Measurements from ENCODE around the gene SLIT3.

The SLIT3 gene

GRCh38 chr5:169104937-169105494 is 195.9 kb downstream of the SLIT3 start:
- H3K9me3 ChIP-seq (ENCODE audit: control insufficient read depth in 2 of 2, low read length in 2 of 2): no peaks in the 10 kb centered on the region
- H3K27ac ChIP-seq (ENCODE audit: low read depth in 2 of 2, low read length in 2 of 2): no peak overlapping the region
- no peak overlapping the region for H3K4me3 ChIP-seq (ENCODE audit: low read length in 2 of 2)
- no peaks in the 10 kb centered on the region for H3K4me1 ChIP-seq (ENCODE audit: control insufficient read depth in 2 of 2, insufficient read depth in 2 of 2, low read length in 2 of 2)
- no peaks in the 10 kb centered on the region for H3K36me3 ChIP-seq (ENCODE audit: control insufficient read depth in 2 of 2, insufficient read depth in 2 of 2, low read length in 2 of 2)
- H3K9ac ChIP-seq (ENCODE audit: low read depth in 1 of 2, low read length in 2 of 2): no peak overlapping the region
- no peaks in the 10 kb centered on the region for H3K27me3 ChIP-seq (ENCODE audit: control insufficient read depth in 2 of 2, insufficient read depth in 2 of 2, low read length in 2 of 2)

GRCh38 chr5:169103586-169104181 is 197.3 kb downstream of the SLIT3 start:
- H3K4me1 ChIP-seq (ENCODE audit: control insufficient read depth in 2 of 2, insufficient read depth in 2 of 2, low read length in 2 of 2): no peaks in the 10 kb centered on the region
- H3K4me3 ChIP-seq (ENCODE audit: low read length in 2 of 2): no peak overlapping the region
- H3K27me3 ChIP-seq (ENCODE audit: control insufficient read depth in 2 of 2, insufficient read depth in 2 of 2, low read length in 2 of 2): no peaks in the 10 kb centered on the region
- H3K27ac ChIP-seq (ENCODE audit: low read depth in 2 of 2, low read length in 2 of 2): no peak overlapping the region
- no peaks in the 10 kb centered on the region for H3K36me3 ChIP-seq (ENCODE audit: control insufficient read depth in 2 of 2, insufficient read depth in 2 of 2, low read length in 2 of 2)
- no peaks in the 10 kb centered on the region for H3K9me3 ChIP-seq (ENCODE audit: control insufficient read depth in 2 of 2, low read length in 2 of 2)
- H3K9ac ChIP-seq (ENCODE audit: low read depth in 1 of 2, low read length in 2 of 2): no peak overlapping the region

GRCh38 chr5:169101966-169102365 is 199.0 kb downstream of the SLIT3 start:
- H3K9me3 ChIP-seq (ENCODE audit: control insufficient read depth in 2 of 2, low read length in 2 of 2): no peaks in the 10 kb centered on the region
- H3K27ac ChIP-seq (ENCODE audit: low read depth in 2 of 2, low read length in 2 of 2): no peak overlapping the region
- no peak overlapping the region for H3K4me3 ChIP-seq (ENCODE audit: low read length in 2 of 2)
- no peaks in the 10 kb centered on the region for H3K27me3 ChIP-seq (ENCODE audit: control insufficient read depth in 2 of 2, insufficient read depth in 2 of 2, low read length in 2 of 2)
- no peak overlapping the region for H3K9ac ChIP-seq (ENCODE audit: low read depth in 1 of 2, low read length in 2 of 2)
- H3K36me3 ChIP-seq (ENCODE audit: control insufficient read depth in 2 of 2, insufficient read depth in 2 of 2, low read length in 2 of 2): no peaks in the 10 kb centered on the region
- no peaks in the 10 kb centered on the region for H3K4me1 ChIP-seq (ENCODE audit: control insufficient read depth in 2 of 2, insufficient read depth in 2 of 2, low read length in 2 of 2)

GRCh38 chr5:169100735-169101075 is 200.2 kb downstream of the SLIT3 start:
- Histone ChIP-seq H3K4me1 (ENCODE audit: control insufficient read depth in 2 of 2, insufficient read depth in 2 of 2, low read length in 2 of 2) (no peaks in the 10 kb centered on the region), H3K27me3 (ENCODE audit: control insufficient read depth in 2 of 2, insufficient read depth in 2 of 2, low read length in 2 of 2) (no peaks in the 10 kb centered on the region), H3K9ac (ENCODE audit: low read depth in 1 of 2, low read length in 2 of 2) (no peak overlapping the region), H3K9me3 (ENCODE audit: control insufficient read depth in 2 of 2, low read length in 2 of 2) (no peaks in the 10 kb centered on the region), H3K4me3 (ENCODE audit: low read length in 2 of 2) (no peak overlapping the region), H3K27ac (ENCODE audit: low read depth in 2 of 2, low read length in 2 of 2) (no peak overlapping the region), H3K36me3 (ENCODE audit: control insufficient read depth in 2 of 2, insufficient read depth in 2 of 2, low read length in 2 of 2) (no peaks in the 10 kb centered on the region)

- no peaks in the 10 kb centered on the region for H3K4me1 ChIP-seq (ENCODE audit: control insufficient read depth in 2 of 2, insufficient read depth in 2 of 2, low read length in 2 of 2)
- no peaks in the 10 kb centered on the region for H3K27me3 ChIP-seq (ENCODE audit: control insufficient read depth in 2 of 2, insufficient read depth in 2 of 2, low read length in 2 of 2)
- no peak overlapping the region for H3K4me3 ChIP-seq (ENCODE audit: low read length in 2 of 2)
- H3K9me3 ChIP-seq (ENCODE audit: control insufficient read depth in 2 of 2, low read length in 2 of 2): no peaks in the 10 kb centered on the region
- no peak overlapping the region for H3K27ac ChIP-seq (ENCODE audit: low read depth in 2 of 2, low read length in 2 of 2)
- H3K36me3 ChIP-seq (ENCODE audit: control insufficient read depth in 2 of 2, insufficient read depth in 2 of 2, low read length in 2 of 2): no peaks in the 10 kb centered on the region
- H3K9ac ChIP-seq (ENCODE audit: low read depth in 1 of 2, low read length in 2 of 2): no peak overlapping the region
Observed at GRCh38 chr5:169099801-169100734, 200.9 kb downstream of the SLIT3 start.

GRCh38 chr5:169098331-169099121 is 202.4 kb downstream of the SLIT3 start:
- no peak overlapping the region for H3K9ac ChIP-seq (ENCODE audit: low read depth in 1 of 2, low read length in 2 of 2)
- H3K4me1 ChIP-seq (ENCODE audit: control insufficient read depth in 2 of 2, insufficient read depth in 2 of 2, low read length in 2 of 2): no peaks in the 10 kb centered on the region
- no peak overlapping the region for H3K4me3 ChIP-seq (ENCODE audit: low read length in 2 of 2)
- no peaks in the 10 kb centered on the region for H3K27me3 ChIP-seq (ENCODE audit: control insufficient read depth in 2 of 2, insufficient read depth in 2 of 2, low read length in 2 of 2)
- no peaks in the 10 kb centered on the region for H3K9me3 ChIP-seq (ENCODE audit: control insufficient read depth in 2 of 2, low read length in 2 of 2)
- H3K36me3 ChIP-seq (ENCODE audit: control insufficient read depth in 2 of 2, insufficient read depth in 2 of 2, low read length in 2 of 2): no peaks in the 10 kb centered on the region
- H3K27ac ChIP-seq (ENCODE audit: low read depth in 2 of 2, low read length in 2 of 2): no peak overlapping the region

GRCh38 chr5:169097374-169098326 is 203.3 kb downstream of the SLIT3 start:
- H3K4me3 ChIP-seq (ENCODE audit: low read length in 2 of 2): no peak overlapping the region
- no peak overlapping the region for H3K9ac ChIP-seq (ENCODE audit: low read depth in 1 of 2, low read length in 2 of 2)
- H3K9me3 ChIP-seq (ENCODE audit: control insufficient read depth in 2 of 2, low read length in 2 of 2): no peaks in the 10 kb centered on the region
- H3K27ac ChIP-seq (ENCODE audit: low read depth in 2 of 2, low read length in 2 of 2): no peak overlapping the region
- H3K36me3 ChIP-seq (ENCODE audit: control insufficient read depth in 2 of 2, insufficient read depth in 2 of 2, low read length in 2 of 2): no peaks in the 10 kb centered on the region
- no peaks in the 10 kb centered on the region for H3K27me3 ChIP-seq (ENCODE audit: control insufficient read depth in 2 of 2, insufficient read depth in 2 of 2, low read length in 2 of 2)
- H3K4me1 ChIP-seq (ENCODE audit: control insufficient read depth in 2 of 2, insufficient read depth in 2 of 2, low read length in 2 of 2): no peaks in the 10 kb centered on the region

GRCh38 chr5:169095976-169096375 is 205.0 kb downstream of the SLIT3 start:
- no peak overlapping the region for H3K4me3 ChIP-seq (ENCODE audit: low read length in 2 of 2)
- no peaks in the 10 kb centered on the region for H3K36me3 ChIP-seq (ENCODE audit: control insufficient read depth in 2 of 2, insufficient read depth in 2 of 2, low read length in 2 of 2)
- H3K27me3 ChIP-seq (ENCODE audit: control insufficient read depth in 2 of 2, insufficient read depth in 2 of 2, low read length in 2 of 2): no peaks in the 10 kb centered on the region
- no peaks in the 10 kb centered on the region for H3K4me1 ChIP-seq (ENCODE audit: control insufficient read depth in 2 of 2, insufficient read depth in 2 of 2, low read length in 2 of 2)
- no peak overlapping the region for H3K27ac ChIP-seq (ENCODE audit: low read depth in 2 of 2, low read length in 2 of 2)
- H3K9ac ChIP-seq (ENCODE audit: low read depth in 1 of 2, low read length in 2 of 2): no peak overlapping the region
- no peaks in the 10 kb centered on the region for H3K9me3 ChIP-seq (ENCODE audit: control insufficient read depth in 2 of 2, low read length in 2 of 2)

- no peaks in the 10 kb centered on the region for H3K36me3 ChIP-seq (ENCODE audit: control insufficient read depth in 2 of 2, insufficient read depth in 2 of 2, low read length in 2 of 2)
- no peak overlapping the region for H3K9ac ChIP-seq (ENCODE audit: low read depth in 1 of 2, low read length in 2 of 2)
- H3K4me3 ChIP-seq (ENCODE audit: low read length in 2 of 2): no peak overlapping the region
- no peak overlapping the region for H3K27ac ChIP-seq (ENCODE audit: low read depth in 2 of 2, low read length in 2 of 2)
- H3K9me3 ChIP-seq (ENCODE audit: control insufficient read depth in 2 of 2, low read length in 2 of 2): no peaks in the 10 kb centered on the region
- no peaks in the 10 kb centered on the region for H3K4me1 ChIP-seq (ENCODE audit: control insufficient read depth in 2 of 2, insufficient read depth in 2 of 2, low read length in 2 of 2)
- no peaks in the 10 kb centered on the region for H3K27me3 ChIP-seq (ENCODE audit: control insufficient read depth in 2 of 2, insufficient read depth in 2 of 2, low read length in 2 of 2)
Observed at GRCh38 chr5:169095410-169095960, 205.5 kb downstream of the SLIT3 start.
